Mesendoderm (in vitro differentiated cells): ENCODE data around the gene AHRR.

ENCODE experiments used
- DNase-seq: peaks from one replicate; pipeline ENCODE4 v3.0.0; 2013
- H2AK5ac ChIP-seq: 2 replicates; pipeline ENCODE4 v1.6.1; 2013; ENCODE audit warnings: low read length, inconsistent platforms
- H2BK120ac ChIP-seq: 2 replicates; pipeline ENCODE4 v1.6.1; 2013; ENCODE audit warnings: low read depth, mild to moderate bottlenecking, low read length, moderate library complexity, mixed read lengths
- H2BK15ac ChIP-seq: replicated peaks from 2 replicates; pipeline ENCODE4 v1.6.1; 2013; ENCODE audit warnings: low read depth, mild to moderate bottlenecking, moderate library complexity
- H2BK5ac ChIP-seq: 2 replicates; pipeline ENCODE4 v1.6.1; 2013; ENCODE audit warnings: low read length, inconsistent platforms
- H3K18ac ChIP-seq: 2 replicates; pipeline ENCODE4 v1.6.1; 2013; ENCODE audit warnings: mild to moderate bottlenecking, low read length, mixed read lengths
- H3K23ac ChIP-seq: one replicate; pipeline ENCODE4 v1.6.1; 2013; ENCODE audit warnings: low read length
- H3K27ac ChIP-seq: 2 replicates; pipeline ENCODE4 v1.5.1; 2013; ENCODE audit warnings: low read depth, mild to moderate bottlenecking, inconsistent platforms, low read length, moderate library complexity
- H3K27me3 ChIP-seq: 2 replicates; pipeline ENCODE4 v1.6.1; 2013; ENCODE audit warnings: low read length, control low read depth, mild to moderate bottlenecking, inconsistent platforms; ENCODE audit not compliant: insufficient read depth, poor library complexity
- H3K36me3 ChIP-seq: 2 replicates; pipeline ENCODE4 v1.6.1; 2013; ENCODE audit warnings: low read length, inconsistent platforms; ENCODE audit not compliant: control insufficient read depth, insufficient read depth
- H3K4ac ChIP-seq: one replicate; pipeline ENCODE4 v1.6.1; 2013; ENCODE audit warnings: low read depth, mild to moderate bottlenecking, low read length, moderate library complexity
- H3K4me1 ChIP-seq: 2 replicates; pipeline ENCODE4 v1.6.1; 2013; ENCODE audit warnings: low read depth, low read length, inconsistent platforms; ENCODE audit not compliant: control insufficient read depth
- H3K4me2 ChIP-seq: 2 replicates; pipeline ENCODE4 v1.6.1; 2013; ENCODE audit warnings: low read length
- H3K4me3 ChIP-seq: 2 replicates; pipeline ENCODE4 v1.5.1; 2013; ENCODE audit warnings: mild to moderate bottlenecking, low read length
- H3K56ac ChIP-seq: one replicate; pipeline ENCODE4 v1.6.1; 2013; ENCODE audit warnings: low read length
- H3K79me1 ChIP-seq: 2 replicates; pipeline ENCODE4 v1.6.1; 2013; ENCODE audit warnings: low read length, inconsistent platforms
- H3K79me2 ChIP-seq: 2 replicates; pipeline ENCODE4 v1.6.1; 2013; ENCODE audit warnings: mild to moderate bottlenecking, low read length; ENCODE audit not compliant: control insufficient read depth, insufficient read depth
- H3K9ac ChIP-seq: 2 replicates; pipeline ENCODE4 v1.6.1; 2013; ENCODE audit warnings: low read length, inconsistent platforms
- H4K5ac ChIP-seq: one replicate; pipeline ENCODE4 v1.6.1; 2013; ENCODE audit warnings: low read length
- H4K8ac ChIP-seq: one replicate; pipeline ENCODE4 v1.6.1; 2013; ENCODE audit warnings: low read depth, mild to moderate bottlenecking, control low read depth, low read length, moderate library complexity
- WGBS: extraction: QIAGEN DNeasy Blood & Tissue Kit; methylation state at CpG from one replicate; pipeline ENCODE4 v1.1.7; 2013; ENCODE audit warnings: low lambda C conversion rate, missing lambda C conversion rate; ENCODE audit not compliant: insufficient coverage; ENCODE audit errors: extremely low coverage; 5-methylcytosine and 5-hydroxymethylcytosine counted together

AHRR gene

DNA sequence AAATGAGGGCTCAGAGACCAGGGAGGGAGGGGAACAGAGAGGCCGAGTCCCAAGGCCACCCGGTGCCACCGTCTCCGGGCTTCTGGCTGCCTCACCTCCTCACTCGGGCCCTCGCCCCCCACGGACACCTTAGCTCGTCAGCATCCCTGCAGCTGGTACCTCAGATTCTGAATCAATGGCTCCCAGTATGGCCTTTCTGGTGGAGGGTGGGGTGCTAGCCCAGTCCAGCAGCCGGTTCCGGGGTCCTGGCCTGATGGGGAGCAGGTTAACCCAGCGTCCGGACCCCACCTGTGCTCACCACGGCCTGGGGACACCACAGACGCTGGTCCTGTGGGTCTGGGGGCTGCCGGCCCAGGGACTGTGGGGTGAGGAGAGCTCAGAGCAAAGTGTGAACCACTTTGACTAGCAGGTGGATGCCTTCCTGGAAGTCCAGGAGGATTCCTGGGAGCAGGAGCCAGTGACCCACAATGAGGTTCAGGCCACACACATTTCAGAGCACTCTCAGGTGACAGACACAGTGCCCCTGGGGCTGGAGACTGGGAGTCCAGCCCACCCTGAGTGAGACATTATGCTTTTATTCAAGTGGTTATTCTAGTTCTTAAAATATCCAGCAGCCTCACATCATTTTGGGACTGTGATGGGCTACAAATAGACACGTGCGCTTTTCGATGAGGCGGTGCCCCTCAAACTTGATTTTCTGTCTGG, 53.3 kb downstream of the AHRR start:
- no peak overlapping the region for H4K5ac ChIP-seq
- no peaks in the 10 kb centered on the region for H3K79me2 ChIP-seq
- no peaks in the 10 kb centered on the region for H3K4me1 ChIP-seq
- H3K79me1 ChIP-seq, result no peaks in the 10 kb centered on the region
- no peak overlapping the region for H3K9ac ChIP-seq
- H3K27me3 ChIP-seq, result peaks cover 2% of the 10 kb centered on the region
- H2BK5ac ChIP-seq, result no peak overlapping the region
- H3K36me3 ChIP-seq, result no peaks in the 10 kb centered on the region
- no peak overlapping the region for H4K8ac ChIP-seq
- no peak overlapping the region for H3K56ac ChIP-seq
- no peak for DNase-seq
- H3K4me3 ChIP-seq, result no peak overlapping the region
- H2BK120ac ChIP-seq, result no peak overlapping the region
- H2AK5ac ChIP-seq, result no peak overlapping the region
- no CpG with 5 or more reads among the region's 19 CpGs for WGBS
- no peak overlapping the region for H3K18ac ChIP-seq
- no peak overlapping the region for H3K4ac ChIP-seq
- H3K23ac ChIP-seq, result no peak overlapping the region
- no peak overlapping the region for H3K27ac ChIP-seq
- H2BK15ac ChIP-seq, result no peak overlapping the region
- no peak overlapping the region for H3K4me2 ChIP-seq

DNA sequence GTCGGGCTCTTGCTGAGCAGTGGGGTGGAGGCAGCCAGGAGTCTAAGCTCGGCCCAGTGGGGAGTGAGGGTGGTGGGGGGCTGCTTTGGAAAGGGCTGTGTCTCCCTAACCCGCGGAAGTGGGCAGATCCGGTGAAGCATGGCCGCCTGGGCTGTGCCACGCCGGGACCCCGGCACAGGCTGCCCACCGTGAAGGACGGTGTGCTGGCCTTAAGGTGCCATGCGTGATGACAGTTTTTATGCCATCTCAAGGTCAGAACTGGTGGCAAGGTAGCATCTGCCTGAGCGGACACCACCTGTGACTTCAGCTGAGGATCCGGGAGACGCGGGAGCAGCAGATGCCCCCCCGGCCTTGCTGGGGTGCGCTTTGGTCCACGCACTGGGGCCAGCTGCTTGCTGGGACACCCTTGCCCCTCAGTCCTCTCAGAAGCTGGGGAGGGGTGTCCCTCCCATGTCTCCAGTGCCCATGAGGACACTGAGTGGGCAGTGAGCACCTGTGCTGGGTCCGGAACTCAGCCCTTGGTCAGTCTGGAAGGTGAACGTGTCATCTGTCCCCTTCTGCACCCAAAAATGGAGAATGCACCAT, 53.9 kb downstream of the AHRR start:
- Histone ChIP-seq H4K5ac (no peak overlapping the region), H3K79me2 (no peaks in the 10 kb centered on the region), H2BK15ac (no peak overlapping the region), H3K23ac (no peak overlapping the region), H3K27me3 (peaks cover 2% of the 10 kb centered on the region), H3K36me3 (no peaks in the 10 kb centered on the region), H2BK5ac (no peak overlapping the region), H3K4me2 (no peak overlapping the region), H2AK5ac (no peak overlapping the region), H3K9ac (no peak overlapping the region), H3K4me1 (no peaks in the 10 kb centered on the region), H3K27ac (no peak overlapping the region), H3K56ac (no peak overlapping the region), H4K8ac (no peak overlapping the region), H3K18ac (no peak overlapping the region), H3K79me1 (no peaks in the 10 kb centered on the region), H3K4ac (no peak overlapping the region), H3K4me3 (no peak overlapping the region), H2BK120ac (no peak overlapping the region)
- no CpG with 5 or more reads among the region's 21 CpGs for WGBS
- no peak for DNase-seq

DNA sequence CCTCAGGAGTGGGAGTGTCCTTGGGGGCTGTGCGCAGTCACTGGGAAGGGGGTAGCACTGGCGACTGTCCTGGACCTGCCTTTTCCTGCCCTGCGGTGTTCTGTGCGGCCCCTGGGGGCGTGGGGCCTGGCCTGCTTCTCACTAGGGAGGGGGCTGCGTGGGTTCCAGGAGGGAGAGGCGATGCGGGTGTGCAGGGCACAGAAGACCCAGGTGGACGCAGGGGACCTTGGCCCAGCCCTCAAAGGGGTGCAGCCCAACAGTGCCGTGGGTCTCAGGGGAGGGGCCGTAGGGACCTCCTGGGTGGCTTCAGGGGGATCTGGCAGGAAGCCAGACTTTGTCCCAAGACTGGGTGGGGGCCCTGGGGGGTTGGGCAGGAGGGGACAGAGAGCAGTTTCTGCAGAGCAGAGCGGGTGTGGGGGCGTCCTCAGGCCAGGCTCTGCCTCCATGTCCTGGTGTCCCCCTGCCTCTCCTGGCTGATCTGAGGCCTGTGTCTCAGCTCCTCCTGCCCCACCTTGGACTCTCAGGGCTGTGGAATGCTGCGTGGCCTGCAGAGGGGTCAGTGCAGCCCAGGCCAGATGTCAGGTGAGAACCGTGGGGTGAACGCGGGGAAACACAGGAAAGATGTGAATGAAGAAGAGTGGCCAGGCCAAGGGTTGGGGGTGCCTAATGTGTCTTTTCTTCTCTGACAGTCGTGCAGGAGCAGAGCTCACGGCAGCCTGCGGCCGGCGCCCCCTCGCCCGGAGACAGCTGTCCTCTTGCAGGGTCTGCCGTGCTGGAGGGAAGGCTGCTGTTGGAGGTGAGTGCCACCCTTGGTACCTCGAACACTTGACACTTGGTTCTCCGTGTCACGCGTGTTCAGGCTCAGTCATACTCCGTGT, 54.6 kb downstream of the AHRR start:
- Histone ChIP-seq H2BK120ac (no peak overlapping the region), H2AK5ac (no peak overlapping the region), H4K8ac (no peak overlapping the region), H3K4me3 (no peak overlapping the region), H3K9ac (no peak overlapping the region), H3K27ac (no peak overlapping the region), H3K27me3 (peaks cover 2% of the 10 kb centered on the region), H3K4ac (no peak overlapping the region), H3K4me2 (no peak overlapping the region), H3K18ac (no peak overlapping the region), H2BK5ac (no peak overlapping the region), H3K4me1 (no peaks in the 10 kb centered on the region), H3K79me1 (no peaks in the 10 kb centered on the region), H3K56ac (no peak overlapping the region), H3K36me3 (no peaks in the 10 kb centered on the region), H3K23ac (no peak overlapping the region), H3K79me2 (no peaks in the 10 kb centered on the region), H4K5ac (no peak overlapping the region), H2BK15ac (no peak overlapping the region)
- DNase-seq, result no peak
- WGBS, result no CpG with 5 or more reads among the region's 30 CpGs

DNA sequence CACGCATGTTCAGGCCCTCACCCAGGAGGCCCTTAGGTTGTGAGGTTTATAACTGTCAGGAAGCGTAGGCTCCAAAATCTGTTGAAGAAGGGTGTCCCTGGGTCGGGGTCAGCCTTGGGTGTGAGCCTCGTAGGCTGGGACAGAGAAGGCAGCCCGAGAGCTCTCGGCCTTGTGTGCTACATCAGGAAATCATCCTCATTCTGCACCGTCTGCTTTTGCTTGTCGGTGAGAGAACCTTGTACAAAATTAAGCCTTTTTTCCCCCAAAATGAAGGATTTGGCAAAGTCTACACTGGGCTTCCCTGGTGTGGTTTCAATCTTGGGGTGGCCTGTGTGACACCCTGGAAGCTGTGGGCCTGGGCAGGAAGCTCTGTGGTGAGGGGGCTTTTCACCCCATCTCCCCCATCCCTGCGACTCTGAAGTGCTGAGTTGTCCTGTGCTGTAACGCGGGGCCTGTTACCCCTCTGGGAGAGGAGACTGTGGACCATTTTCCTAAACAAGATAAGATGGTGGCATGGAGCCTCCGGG, 55.3 kb downstream of the AHRR start:
- no peaks in the 10 kb centered on the region for H3K79me2 ChIP-seq
- H3K79me1 ChIP-seq, result no peaks in the 10 kb centered on the region
- no peak overlapping the region for H2BK5ac ChIP-seq
- DNase-seq, result no peak
- no CpG with 5 or more reads among the region's 12 CpGs for WGBS
- no peak overlapping the region for H2AK5ac ChIP-seq
- no peaks in the 10 kb centered on the region for H3K4me1 ChIP-seq
- no peak overlapping the region for H3K23ac ChIP-seq
- H3K27ac ChIP-seq, result no peak overlapping the region
- no peak overlapping the region for H3K56ac ChIP-seq
- H4K8ac ChIP-seq, result no peak overlapping the region
- H3K9ac ChIP-seq, result no peak overlapping the region
- no peak overlapping the region for H3K4ac ChIP-seq
- H3K36me3 ChIP-seq, result no peaks in the 10 kb centered on the region
- H4K5ac ChIP-seq, result no peak overlapping the region
- H2BK15ac ChIP-seq, result no peak overlapping the region
- peaks cover 2% of the 10 kb centered on the region for H3K27me3 ChIP-seq
- H2BK120ac ChIP-seq, result no peak overlapping the region
- no peak overlapping the region for H3K4me3 ChIP-seq
- H3K18ac ChIP-seq, result no peak overlapping the region
- H3K4me2 ChIP-seq, result no peak overlapping the region

DNA sequence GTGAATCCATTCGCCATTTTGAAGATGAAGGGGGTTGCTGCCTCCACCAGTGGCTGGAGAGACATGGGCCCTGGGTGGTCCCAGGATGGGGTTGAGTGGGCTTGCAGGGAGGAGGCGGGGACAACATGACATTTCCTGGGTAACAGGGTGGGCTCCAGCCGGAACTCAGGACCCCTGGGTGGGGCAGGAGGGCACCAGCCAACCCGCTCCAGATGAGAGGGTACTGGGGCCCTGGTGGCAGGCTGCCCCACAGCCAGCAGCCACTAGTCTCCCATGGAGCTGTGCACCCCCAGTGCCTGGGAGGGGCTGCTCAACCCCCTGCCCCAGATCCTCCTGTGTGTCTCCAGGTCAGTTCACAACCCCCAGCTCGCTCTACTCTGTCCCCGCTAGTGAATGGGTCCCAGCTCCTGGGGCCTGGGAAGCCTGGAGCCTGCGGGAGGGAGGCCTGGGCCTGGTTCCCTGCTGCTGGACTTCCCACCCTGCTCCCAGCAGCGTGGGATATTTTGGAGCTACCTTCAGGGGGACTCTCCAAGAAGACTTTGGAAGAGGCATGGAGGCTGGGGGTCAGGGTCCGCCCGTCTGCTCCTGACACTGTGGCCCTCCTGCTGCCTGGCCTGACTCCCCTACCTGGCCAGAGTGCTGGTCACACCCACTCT, 55.9 kb downstream of the AHRR start:
- no peaks in the 10 kb centered on the region for H3K79me1 ChIP-seq
- H4K8ac ChIP-seq, result no peak overlapping the region
- no peaks in the 10 kb centered on the region for H3K4me1 ChIP-seq
- no peak overlapping the region for H4K5ac ChIP-seq
- no peak overlapping the region for H2BK120ac ChIP-seq
- no peak overlapping the region for H2AK5ac ChIP-seq
- H3K9ac ChIP-seq, result no peak overlapping the region
- H3K4ac ChIP-seq, result no peak overlapping the region
- H3K79me2 ChIP-seq, result no peaks in the 10 kb centered on the region
- H3K27ac ChIP-seq, result no peak overlapping the region
- H3K18ac ChIP-seq, result no peak overlapping the region
- H3K4me2 ChIP-seq, result no peak overlapping the region
- no peak overlapping the region for H2BK5ac ChIP-seq
- peaks cover 2% of the 10 kb centered on the region for H3K27me3 ChIP-seq
- no CpG with 5 or more reads among the region's 10 CpGs for WGBS
- no peak overlapping the region for H2BK15ac ChIP-seq
- no peak overlapping the region for H3K23ac ChIP-seq
- no peak for DNase-seq
- H3K56ac ChIP-seq, result no peak overlapping the region
- no peak overlapping the region for H3K4me3 ChIP-seq
- H3K36me3 ChIP-seq, result no peaks in the 10 kb centered on the region
